ENCODE results near the gene HEPACAM. TPM values are rescaled to one million over a fixed set of nuclear protein-coding genes. Genes with fewer than 3 reads are reported as not detected.

The HEPACAM gene
- total RNA-seq, 1 experiment from 2014 or later, result not detected

DNA sequence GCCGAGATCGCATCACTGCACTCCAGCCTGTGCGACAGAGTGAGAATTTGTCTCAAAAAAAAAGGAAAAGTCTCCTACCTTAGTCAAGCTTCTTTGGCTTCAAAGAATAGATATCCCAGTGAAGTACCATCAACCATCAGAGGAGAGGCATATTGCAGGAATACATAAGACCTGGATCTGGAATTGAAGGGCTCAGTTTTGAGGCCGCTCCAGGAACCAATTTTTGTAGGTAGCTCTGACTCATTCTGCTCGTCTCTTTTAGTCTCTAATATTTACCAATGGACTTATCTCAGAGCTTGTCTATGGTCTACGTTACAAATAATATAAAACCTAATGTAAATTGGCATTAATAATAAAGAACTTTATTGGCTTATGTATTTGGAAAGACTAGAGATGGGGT is 10.0 kb upstream of the HEPACAM start:
- DNase-seq (ENCODE audit: low read depth), result no peak
- in situ Hi-C loops (cut with HindIII; ENCODE audit: low pct_unique_long_range_greater_than_20kb, low sequenced_read_pairs), result no loop called here

DNA sequence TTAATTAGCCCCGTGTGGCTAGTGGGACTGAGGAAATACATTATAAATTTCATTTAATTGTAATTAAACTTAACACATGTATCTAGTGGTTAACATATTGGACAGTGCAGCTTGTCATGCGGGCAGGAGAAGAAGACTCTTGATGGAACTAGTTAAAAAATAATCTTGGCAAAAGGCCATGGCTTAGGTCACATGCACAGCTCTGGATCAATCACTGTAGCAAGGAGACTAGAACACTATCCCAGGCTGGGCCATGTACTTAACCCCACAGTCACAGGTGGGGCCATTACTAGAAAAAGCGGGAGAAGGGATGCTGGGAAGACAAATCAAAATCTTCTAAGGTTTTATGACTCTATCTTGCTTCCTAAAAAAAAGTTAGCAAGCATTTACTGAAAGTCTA is 8.7 kb upstream of the HEPACAM start:
- in situ Hi-C loops (cut with HindIII; ENCODE audit: low pct_unique_long_range_greater_than_20kb, low sequenced_read_pairs), result no loop called here
- DNase-seq (ENCODE audit: low read depth), result no peak

DNA sequence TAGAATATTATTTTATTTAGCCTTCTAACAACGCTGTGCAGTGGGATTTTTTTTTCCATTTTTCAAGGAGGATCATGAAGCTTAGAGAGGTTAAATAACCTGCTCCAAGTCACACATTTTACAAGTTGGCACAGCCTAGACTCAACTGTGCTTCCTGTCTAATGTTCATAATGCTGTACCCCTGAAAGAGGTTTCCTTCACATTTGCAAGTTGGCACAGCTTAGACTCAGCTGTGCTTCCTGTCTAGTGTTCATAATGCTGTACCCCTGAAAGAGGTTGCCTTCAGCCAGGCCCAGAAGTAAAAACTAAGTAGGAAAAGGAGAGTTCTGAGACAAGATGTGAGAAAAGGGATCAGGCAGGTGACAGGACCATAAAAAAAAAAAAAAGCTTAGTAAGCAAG is 7.9 kb upstream of the HEPACAM start:
- DNase-seq (ENCODE audit: low read depth), result no peak
- in situ Hi-C loops (cut with HindIII; ENCODE audit: low pct_unique_long_range_greater_than_20kb, low sequenced_read_pairs), result no loop called here

DNA sequence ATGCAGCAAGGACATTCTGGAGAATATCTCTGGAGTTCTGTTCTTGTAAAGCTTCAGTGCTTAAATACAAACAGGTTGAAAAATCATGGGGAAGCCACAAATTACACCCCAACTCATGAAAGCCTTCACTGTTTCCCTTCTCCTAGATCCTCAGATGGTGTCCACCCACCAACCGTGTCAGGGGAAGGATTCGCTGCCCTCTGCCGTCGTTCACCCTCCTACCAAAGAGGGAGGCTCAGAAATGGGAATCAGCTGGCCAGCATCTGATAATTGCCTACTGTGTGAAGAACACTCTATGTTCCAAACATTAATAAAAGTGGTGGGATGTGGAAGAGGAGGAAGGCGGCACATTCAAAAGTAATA is 7.4 kb upstream of the HEPACAM start:
- DNase-seq (ENCODE audit: low read depth), result no peak
- in situ Hi-C loops (cut with HindIII; ENCODE audit: low pct_unique_long_range_greater_than_20kb, low sequenced_read_pairs), result no loop called here

DNA sequence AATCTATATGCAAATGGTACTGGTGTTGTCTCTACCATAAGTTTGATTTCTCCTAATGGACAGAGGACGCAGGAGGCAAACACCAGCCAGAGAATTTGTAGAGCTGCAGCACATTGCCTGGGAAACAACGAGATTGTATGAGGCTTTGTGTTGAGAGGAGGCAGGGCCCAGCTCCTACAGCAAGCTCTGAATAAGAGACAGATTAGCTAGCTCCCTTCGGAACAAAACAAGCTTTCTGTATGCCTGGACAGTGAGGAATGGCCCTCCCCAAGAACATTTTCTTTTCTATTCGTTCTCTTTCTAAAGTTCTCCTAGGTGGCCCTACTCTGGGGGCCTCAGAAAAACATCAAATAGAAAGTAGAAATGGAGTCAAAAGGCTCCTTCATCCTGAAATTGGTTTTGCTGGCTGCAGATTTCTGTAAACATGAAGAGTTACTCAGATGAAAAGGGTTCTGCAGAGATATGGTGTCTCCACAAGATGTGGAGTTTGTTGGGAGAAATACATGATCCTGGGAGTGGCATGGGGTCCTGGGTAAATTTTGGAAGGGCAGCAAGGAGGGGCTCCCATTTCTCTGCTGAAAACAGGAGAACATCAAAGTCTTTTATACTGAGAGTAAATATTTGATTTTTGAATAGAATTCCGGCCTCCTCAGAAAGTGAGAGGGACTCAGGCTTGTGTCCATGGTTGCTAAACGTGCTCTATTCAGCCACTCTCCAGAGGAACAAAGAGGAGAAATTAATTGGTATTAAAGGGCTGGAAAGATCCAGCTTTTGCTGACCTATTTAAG is 6.8 kb upstream of the HEPACAM start:
- in situ Hi-C loops (cut with HindIII; ENCODE audit: low pct_unique_long_range_greater_than_20kb, low sequenced_read_pairs), result no loop called here
- DNase-seq (ENCODE audit: low read depth), result no peak

DNA sequence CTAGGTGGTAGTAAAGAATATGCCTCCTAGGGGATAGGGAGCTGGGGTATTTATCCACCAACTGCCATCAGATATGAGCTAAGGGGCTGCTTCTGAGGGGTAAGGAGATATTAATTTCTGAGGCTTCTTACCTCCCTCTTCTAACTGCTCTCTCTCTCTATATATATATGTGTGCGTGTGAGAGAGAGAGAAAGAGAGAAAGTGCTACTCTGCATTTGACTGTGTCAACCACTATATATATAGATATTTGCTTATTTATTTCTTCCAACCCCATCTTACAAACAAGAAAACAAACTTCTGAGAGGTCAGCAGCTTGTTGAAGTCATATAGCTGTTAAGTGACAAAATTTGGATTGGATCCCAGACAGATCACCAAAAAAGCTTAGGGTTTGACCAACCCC is 5.9 kb upstream of the HEPACAM start:
- DNase-seq (ENCODE audit: low read depth), result no peak
- in situ Hi-C loops (cut with HindIII; ENCODE audit: low pct_unique_long_range_greater_than_20kb, low sequenced_read_pairs), result no loop called here

DNA sequence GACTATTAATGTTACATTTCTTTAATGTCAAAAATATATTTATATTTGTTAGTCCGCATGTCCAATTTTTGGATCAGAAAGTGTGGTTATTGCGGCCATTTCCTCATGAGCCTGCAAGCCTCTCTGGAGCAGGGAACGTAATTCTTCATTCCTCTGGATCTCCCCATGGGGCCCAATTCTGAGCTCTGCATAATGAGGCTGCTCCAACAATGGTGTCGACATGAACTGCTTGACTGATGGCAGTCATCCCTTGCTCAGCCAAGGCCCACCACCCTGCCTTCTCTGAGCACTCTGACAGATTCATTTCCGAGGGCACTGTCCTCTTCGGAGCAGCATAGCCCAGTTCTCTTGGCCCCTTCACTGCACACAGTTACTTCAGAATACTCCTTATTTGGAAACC is 3.1 kb upstream of the HEPACAM start:
- no peak for DNase-seq (ENCODE audit: low read depth)
- in situ Hi-C loops (cut with HindIII; ENCODE audit: low pct_unique_long_range_greater_than_20kb, low sequenced_read_pairs), result no loop called here

DNA sequence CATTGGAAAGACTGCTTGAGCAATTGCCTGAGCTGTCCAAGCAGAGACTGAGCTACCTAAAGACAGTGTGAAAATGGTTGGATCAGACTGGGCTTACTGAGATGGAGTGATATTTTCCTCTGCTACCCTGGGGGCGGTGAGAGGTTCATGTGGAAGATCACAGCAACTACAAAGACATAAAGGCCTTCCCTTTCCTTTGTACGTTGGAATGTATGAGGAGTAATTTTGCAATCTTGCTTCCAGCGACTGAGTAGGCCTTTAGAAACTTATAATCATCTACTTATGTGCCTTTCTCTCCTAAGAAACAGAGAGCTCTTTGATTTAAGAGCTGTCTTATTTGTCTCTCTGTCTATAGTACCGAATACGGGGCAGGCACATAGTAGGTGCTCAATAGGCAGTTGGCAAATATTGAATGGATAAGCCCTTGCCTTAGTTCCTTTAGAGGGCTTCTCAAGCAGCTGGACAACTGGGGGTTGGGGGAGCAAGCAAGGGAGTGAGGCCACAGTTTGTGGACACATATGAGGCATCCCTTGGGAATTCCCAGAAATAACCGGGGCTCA is 2.4 kb upstream of the HEPACAM start:
- in situ Hi-C loops (cut with HindIII; ENCODE audit: low pct_unique_long_range_greater_than_20kb, low sequenced_read_pairs), result no loop called here

DNA sequence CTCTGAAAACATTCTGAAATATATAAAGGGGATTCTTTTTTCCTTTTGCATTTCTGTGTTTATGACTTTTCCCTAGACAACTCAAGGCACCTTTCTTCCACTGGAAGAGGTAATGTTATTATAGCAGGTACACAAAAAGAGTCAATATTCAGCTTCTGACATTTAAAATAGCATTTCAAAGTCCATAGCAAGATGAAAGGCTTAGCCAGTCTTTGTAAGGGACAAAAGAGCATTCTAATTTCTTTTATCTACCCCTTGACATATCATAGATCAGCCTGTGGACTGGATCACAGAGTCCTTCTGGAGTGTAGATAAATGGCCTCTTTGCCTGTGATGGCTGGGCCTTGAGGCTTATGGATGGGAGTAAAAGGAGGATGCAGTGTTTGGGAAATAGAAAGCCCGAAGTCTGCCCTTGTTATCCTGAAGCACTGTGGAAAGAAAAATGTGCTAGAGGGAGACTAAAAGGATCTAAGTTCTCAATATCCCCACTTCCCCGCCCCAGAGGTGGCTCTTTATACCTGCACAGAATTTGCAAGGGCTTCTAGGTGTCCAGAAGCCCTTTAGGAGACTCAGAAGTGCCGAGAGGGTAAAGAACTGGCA is 1.6 kb upstream of the HEPACAM start:
- no peak for DNase-seq (ENCODE audit: low read depth)
- in situ Hi-C loops (cut with HindIII; ENCODE audit: low pct_unique_long_range_greater_than_20kb, low sequenced_read_pairs), result no loop called here

More for the DNA sequence above, 2.4 kb upstream of the HEPACAM start:
- DNase-seq (ENCODE audit: low read depth), result no peak

DNA sequence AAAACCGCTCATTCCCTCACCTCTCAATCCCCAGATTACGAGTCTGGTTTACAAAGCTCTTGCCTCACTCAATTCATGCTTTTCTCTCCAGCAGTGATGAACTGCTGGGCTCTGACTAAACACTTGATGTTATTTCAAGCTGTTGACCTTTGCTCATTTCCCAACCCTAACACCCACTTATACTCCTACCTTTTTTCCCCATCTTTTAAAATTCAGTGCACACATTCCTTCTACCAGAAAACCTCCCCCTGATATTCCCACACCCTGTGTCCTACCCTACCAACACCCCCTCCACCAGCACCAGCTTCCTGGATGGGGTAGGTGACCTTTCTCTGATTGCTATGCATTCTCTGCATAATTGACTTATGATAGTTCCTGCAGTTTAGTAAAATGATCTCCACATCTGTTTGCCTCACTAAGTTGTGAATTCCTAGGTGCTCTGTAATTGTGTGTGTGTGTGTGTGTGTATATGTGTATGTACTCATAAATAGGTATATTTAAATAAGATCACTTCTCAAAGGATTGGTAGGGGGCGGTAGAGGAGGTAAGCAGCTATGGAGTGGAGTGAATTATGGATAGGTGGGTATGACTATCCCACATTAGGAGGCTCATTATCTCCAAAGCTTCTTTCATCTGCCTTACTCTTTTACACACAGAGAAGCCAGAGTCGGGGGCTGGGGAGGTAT is 842 bp downstream of the HEPACAM start:
- in situ Hi-C loops (cut with HindIII; ENCODE audit: low pct_unique_long_range_greater_than_20kb, low sequenced_read_pairs), result no loop called here
- DNase-seq (ENCODE audit: low read depth), result no peak

DNA sequence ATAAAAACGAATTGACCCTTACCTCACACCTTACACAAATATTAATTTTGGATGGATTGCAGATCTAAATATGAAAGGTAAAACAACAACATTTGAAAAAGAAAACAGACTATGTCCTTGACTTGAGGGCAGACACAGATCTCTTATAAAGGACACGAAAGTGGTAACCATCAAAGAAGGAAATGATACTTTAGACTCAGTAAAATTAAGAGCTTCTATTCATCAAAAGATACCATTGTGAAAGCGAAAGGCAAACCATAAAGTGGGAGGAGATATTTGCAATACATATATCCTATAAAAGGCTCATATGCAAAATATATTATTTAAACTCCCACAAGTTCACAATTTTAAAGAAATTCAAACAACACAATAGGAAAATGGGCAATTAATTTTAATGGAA is 5.0 kb downstream of the HEPACAM start:
- no peak for DNase-seq (ENCODE audit: low read depth)
- in situ Hi-C loops (cut with HindIII; ENCODE audit: low pct_unique_long_range_greater_than_20kb, low sequenced_read_pairs), result no loop called here

DNA sequence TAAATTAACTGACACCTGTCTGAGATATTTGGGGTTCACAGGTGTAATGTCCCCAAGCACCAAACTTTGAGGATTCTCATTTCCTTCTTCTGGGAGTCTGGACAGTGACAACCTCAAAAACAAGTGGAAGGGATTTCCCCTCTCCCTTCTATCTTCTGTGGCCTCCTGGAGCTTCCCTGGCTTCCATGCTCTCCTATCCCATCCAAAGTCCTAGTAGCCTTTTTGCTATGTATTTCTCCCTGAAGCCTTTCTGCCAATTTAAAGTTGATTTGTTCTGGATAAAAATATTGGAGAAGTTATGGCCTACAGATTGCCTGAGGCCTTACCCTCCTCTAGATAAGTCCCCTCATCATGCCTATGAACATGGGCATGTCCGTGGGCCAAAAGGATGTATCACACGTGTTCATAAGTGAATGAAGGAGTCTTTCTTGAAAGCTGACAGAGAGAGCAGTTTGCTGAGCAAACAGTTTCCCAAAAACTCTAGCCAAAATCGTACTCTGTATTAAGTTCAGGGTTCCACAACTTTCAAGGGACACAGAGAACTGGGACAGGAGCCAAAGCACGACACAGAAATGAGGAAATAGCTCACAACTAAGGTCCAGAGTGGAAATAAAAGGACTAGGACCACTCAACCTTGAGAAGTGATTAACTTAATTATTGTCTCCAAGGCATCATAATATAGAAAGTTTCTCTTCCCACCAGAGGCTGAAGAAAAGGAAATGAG is 6.7 kb downstream of the HEPACAM start:
- in situ Hi-C loops (cut with HindIII; ENCODE audit: low pct_unique_long_range_greater_than_20kb, low sequenced_read_pairs), result no loop called here

DNA sequence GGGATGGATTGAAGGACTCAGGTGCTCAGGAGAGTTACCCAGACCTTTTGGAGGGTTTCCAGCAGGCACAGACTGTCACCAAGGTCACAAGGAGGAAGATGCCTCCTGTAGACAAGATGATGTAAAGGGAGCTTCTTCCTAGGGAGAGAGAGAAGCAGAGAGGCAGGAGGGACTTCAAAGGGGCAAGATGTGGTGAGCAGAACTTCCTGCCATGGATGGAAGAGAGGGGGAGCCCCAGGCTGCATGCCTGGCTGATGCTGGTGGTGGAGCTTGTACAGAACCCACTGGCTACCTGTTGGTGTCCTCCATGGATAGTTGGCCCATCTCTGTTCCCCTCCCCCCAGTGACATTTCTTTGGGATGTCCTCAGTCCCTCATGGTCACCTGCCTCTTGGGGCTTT is 12.6 kb downstream of the HEPACAM start:
- no peak for DNase-seq (ENCODE audit: low read depth)
- in situ Hi-C loops (cut with HindIII; ENCODE audit: low pct_unique_long_range_greater_than_20kb, low sequenced_read_pairs), result no loop called here

More for the DNA sequence above, 6.7 kb downstream of the HEPACAM start:
- no peak for DNase-seq (ENCODE audit: low read depth)

DNA sequence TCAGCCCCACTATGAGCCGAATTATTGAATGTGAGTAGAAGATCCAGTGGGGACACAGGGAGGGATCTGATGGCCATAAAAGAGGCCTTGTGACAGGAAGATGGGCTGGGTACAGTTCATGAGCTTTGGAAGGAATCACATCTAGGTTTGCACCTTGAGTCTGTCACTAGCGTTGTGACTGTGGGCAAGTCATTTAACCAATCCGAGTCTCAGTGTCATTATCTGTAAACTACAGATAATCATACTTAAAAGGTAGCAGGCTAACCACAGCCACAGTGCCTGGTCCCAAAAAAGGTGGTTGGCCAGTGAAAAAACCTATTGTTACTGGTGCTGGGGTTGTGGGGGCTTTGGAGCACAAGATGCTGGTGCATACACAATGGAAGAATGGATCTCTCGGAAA is 13.0 kb downstream of the HEPACAM start:
- DNase-seq (ENCODE audit: low read depth), result no peak
- in situ Hi-C loops (cut with HindIII; ENCODE audit: low pct_unique_long_range_greater_than_20kb, low sequenced_read_pairs), result no loop called here

DNA sequence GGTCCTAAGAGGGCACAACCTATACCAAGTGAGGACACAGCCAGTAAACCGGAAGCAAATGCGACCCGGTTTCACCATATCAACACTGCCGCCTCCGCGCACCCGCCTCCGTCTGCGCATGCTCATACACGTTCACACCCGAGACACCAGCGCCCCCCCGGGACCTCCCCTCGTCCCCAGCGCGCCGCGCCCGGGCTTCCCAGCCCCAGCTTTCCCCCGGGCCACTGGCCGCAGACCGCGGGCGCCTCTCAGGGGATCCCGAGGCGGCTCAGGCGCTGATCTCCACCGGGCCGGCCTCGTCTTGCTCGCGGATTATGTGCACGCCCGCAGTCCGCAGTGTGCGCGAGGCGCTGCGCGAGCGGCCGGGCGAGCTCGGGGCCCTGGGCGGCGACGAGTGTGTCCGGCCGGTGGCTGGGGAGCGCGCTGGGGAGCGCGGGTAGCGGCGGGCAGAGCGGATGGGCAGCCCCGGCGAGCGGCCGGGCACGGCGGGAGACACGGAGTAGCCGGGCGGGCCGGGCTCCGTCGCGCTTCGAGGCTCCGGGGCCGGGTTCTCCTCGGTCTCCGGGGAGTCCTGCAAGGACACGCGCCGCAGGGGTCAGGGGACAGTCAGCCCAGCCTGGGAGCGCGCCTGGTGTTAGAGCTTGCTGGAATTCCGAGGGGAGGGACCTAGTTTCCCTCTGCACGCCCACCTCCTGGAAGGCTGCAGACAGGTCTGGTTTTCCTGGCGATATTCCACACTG is 14.8 kb downstream of the HEPACAM start:
- DNase-seq (ENCODE audit: low read depth), result no peak

DNA sequence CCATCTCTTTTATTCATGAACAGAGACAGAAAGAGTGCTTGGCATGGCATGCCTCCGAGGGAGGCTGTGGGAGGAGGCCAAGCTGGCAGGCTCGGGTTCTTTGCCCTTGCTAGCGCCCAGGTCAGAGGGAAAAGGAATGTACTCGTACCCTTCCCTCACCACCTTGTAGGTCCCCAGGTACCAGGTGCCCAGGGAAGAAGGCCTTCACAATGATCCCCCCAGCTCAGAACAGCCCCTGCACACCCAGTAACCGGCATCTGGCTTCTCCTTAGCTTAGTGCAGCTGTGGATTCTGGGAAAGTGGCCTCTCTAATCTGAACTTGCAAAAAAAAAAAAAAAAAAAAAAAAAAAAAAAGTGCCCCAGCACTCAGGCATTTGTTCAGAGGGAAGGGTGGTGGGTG is 15.5 kb downstream of the HEPACAM start:
- in situ Hi-C loops (cut with HindIII; ENCODE audit: low pct_unique_long_range_greater_than_20kb, low sequenced_read_pairs), result no loop called here
- DNase-seq (ENCODE audit: low read depth), result no peak

More for the DNA sequence above, 14.8 kb downstream of the HEPACAM start:
- in situ Hi-C loops (cut with HindIII; ENCODE audit: low pct_unique_long_range_greater_than_20kb, low sequenced_read_pairs), result no loop called here

DNA sequence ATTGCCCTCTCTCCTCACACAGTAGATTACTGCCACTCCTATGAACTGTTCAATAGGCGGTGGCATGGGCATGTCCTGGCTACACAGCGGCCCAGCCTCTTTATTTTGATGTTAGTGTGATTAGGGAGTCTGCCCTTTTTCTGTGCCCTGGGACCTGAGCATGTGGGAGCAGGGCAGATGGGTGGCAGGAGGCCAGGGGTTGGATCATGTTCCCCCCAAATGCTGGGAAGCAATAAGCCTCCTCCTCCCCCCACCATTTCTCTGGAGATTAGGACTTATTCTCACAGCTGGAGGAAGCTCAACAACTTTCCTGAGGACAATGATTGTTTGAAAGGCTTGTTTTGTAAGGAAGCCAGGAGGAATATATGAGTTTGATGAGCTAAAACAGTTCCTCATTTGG is 15.9 kb downstream of the HEPACAM start:
- in situ Hi-C loops (cut with HindIII; ENCODE audit: low pct_unique_long_range_greater_than_20kb, low sequenced_read_pairs), result no loop called here
- no peak for DNase-seq (ENCODE audit: low read depth)

DNA sequence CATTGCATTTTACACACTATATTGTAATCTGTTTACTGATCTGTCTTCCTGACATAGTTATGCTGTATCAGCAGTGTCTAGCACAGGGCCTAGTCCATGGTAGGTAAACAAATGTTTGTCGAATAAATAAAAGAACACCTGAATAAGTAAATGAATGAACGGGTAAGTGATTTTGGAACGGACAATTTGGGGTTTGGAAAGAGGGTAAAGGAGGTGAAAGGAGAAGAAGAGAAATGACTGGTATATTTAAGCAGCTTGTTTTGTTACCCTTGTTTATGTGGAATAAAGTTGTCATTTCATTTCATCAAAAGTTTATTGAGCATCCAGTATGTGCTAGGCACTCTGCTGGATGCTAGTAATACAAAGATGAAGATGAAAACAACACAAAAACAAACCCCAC is 16.9 kb downstream of the HEPACAM start, which contains the start of gene HEPN1:
TSS of gene HEPN1 (plus strand) at position 301 of the 400 bp plus-strand sequence.
- DNase-seq (ENCODE audit: low read depth), result no peak
- in situ Hi-C loops (cut with HindIII; ENCODE audit: low pct_unique_long_range_greater_than_20kb, low sequenced_read_pairs), result no loop called here

Measured in Caki2 (cell line).